ENCODE results near the gene ITGA11.
A peak's percentile ranks its signal among the peaks of the same experiment; 100 is the strongest.

The ITGA11 gene

GRCh38 chr15:68284616-68285258, 147.2 kb downstream of the ITGA11 start:
- no peak for DNase-seq

- DNase-seq = no peak
These were observed 148.6 kb downstream of the ITGA11 start for GRCh38 chr15:68283401-68283800.

GRCh38 chr15:68281008-68281407, 151.0 kb downstream of the ITGA11 start:
- DNase-seq = no peak

GRCh38 chr15:68279779-68280753, 151.9 kb downstream of the ITGA11 start:
- DNase-seq = no peak

GRCh38 chr15:68278595-68279405, 153.2 kb downstream of the ITGA11 start:
- peak; percentile 7 for DNase-seq

GRCh38 chr15:68278345-68278594, 153.7 kb downstream of the ITGA11 start:
- DNase-seq = no peak

- peak; percentile 74 for DNase-seq
These were observed 154.2 kb downstream of the ITGA11 start, which contains the start of gene FEM1B for GRCh38 chr15:68277603-68278344. Gene FEM1B, plus strand, starts transcription at chr15:68277745. Its CDS starts 673 bp downstream, at chr15:68278418.

- DNase-seq = peak; percentile 58
These were observed 154.8 kb downstream of the ITGA11 start for GRCh38 chr15:68277131-68277602.

- no peak for DNase-seq
These were observed 155.3 kb downstream of the ITGA11 start for GRCh38 chr15:68276668-68277067.

GRCh38 chr15:68275165-68275746, 156.7 kb downstream of the ITGA11 start:
- no peak for DNase-seq

- DNase-seq = no peak
These were observed 157.6 kb downstream of the ITGA11 start for GRCh38 chr15:68274201-68274848.

GRCh38 chr15:68272721-68273271, 159.2 kb downstream of the ITGA11 start:
- no peak for DNase-seq

- no peak for DNase-seq
These were observed 160.0 kb downstream of the ITGA11 start for GRCh38 chr15:68271854-68272471.

- no peak for DNase-seq
These were observed 163.6 kb downstream of the ITGA11 start for GRCh38 chr15:68268405-68268804.

- no peak for DNase-seq
These were observed 166.3 kb downstream of the ITGA11 start for GRCh38 chr15:68265674-68266073.

GRCh38 chr15:68265081-68265480, 166.9 kb downstream of the ITGA11 start:
- no peak for DNase-seq

GRCh38 chr15:68264282-68264681, 167.7 kb downstream of the ITGA11 start:
- DNase-seq = no peak

- DNase-seq = no peak
These were observed 169.2 kb downstream of the ITGA11 start for GRCh38 chr15:68262514-68263356.

GRCh38 chr15:68261980-68262379, 170.0 kb downstream of the ITGA11 start:
- DNase-seq = no peak

GRCh38 chr15:68261241-68261640, 170.7 kb downstream of the ITGA11 start:
- DNase-seq = no peak
